Stimulated activated CD4-positive, alpha-beta T cell treated with anti-CD3 and anti-CD28 coated beads, Interleukin-2, amount 100 ng/mL, for 24 hours (primary cell): ENCODE data around the gene PTPN1.
A peak's percentile ranks its signal among the peaks of the same experiment; 100 is the strongest.
"Not testable (repeated sequence)": the region's sequence is repeated elsewhere in the genome, so short reads cannot be mapped to it uniquely, and the experiment has no call there.

Experiments used
- DNase-seq, 2 donors: peaks; one replicate each; pipeline ENCODE4 v3.0.0-alpha.2; 2020

PTPN1 gene

DNA sequence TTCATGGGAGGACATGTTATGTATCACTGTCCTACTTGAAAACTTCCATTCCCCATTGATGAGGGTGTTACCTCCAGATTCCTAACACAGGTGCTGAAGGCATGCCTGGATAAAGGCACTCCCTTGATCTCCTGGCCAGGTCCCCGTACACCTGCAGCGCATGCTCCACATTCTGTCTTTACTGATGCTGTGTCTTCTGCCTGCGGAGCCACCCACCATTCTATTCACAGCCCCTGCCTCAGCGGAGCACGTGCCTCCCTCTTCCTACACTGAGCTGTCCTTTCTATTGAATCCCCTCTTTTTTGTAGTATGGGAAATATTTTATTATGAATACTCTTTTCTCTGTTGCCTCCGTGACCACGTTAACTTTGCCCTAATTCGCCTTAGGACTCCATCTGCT, 25.0 kb downstream of the PTPN1 start:
- no peak for DNase-seq

DNA sequence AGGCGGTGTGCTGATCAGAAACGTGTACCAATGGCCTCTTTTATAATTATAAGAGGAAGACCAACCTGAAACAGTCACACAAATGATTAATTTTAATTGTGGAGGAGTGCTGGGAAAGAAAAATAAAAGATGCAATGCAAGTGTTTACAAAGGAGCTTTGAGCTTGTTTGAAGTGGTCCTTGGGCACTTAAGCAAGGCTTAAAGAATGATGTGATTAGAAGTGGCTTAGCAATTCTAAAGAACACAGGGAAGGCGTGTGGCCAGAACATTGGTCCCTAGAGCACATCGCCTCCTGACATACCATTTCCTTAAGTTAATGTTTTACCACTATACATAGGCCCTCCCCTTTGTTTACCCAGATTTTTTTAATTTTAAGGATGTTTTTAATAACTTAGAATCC, 26.1 kb downstream of the PTPN1 start:
- DNase-seq = no peak

DNA sequence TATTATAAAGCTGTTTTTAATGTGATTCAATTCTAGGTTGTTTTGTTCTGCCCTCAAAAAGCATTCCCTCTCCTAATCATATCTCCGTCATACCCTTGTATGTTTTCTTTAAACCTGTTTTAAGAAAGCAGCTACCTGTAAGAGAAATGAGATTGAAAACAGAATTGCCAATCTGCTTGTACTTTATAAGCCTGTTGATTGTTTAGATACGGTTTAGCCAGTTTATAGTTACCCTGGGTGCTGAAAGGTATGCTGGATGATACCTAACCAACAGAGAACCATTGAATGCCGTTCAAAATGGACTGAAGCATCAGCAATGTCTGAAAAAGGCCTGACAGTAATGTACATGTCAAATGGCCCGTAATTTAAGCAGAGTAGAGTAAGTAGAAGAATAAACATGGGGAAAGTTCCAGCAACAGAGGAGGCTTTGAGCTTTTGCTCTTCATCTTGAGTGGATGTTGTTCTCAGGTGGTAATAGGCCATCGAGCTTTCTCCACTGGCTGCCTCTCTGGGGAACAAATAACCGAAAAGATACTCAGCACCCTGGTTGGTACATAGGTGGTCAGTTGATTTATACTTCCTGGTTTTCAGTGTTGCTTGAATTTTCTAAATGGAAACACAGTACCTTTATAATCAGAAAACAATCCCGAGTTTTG, 27.5 kb downstream of the PTPN1 start:
- no peak for DNase-seq

DNA sequence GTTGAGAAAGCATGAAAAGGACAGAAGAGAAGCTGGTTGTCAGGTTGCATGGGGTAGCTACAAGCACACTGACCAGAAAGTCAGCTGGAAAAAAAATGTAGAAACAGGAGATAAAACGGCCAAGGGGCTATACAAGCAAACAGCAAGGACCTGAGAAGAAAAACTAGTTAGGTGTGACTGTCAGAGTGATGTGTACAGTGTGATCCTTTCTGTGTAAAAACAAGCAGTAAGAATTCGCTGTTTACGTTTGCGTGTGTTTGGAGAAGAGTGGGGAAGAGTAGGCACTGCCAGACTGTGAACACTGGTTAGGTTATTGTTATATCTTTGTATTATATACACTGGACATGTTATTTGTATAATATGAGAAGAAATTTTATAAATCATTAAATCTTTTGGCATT, 28.1 kb downstream of the PTPN1 start:
- DNase-seq = no peak

- DNase-seq = not testable (repeated sequence)
Observed at GRCh38 chr20:50539798-50540197, 29.6 kb downstream of the PTPN1 start.

DNA sequence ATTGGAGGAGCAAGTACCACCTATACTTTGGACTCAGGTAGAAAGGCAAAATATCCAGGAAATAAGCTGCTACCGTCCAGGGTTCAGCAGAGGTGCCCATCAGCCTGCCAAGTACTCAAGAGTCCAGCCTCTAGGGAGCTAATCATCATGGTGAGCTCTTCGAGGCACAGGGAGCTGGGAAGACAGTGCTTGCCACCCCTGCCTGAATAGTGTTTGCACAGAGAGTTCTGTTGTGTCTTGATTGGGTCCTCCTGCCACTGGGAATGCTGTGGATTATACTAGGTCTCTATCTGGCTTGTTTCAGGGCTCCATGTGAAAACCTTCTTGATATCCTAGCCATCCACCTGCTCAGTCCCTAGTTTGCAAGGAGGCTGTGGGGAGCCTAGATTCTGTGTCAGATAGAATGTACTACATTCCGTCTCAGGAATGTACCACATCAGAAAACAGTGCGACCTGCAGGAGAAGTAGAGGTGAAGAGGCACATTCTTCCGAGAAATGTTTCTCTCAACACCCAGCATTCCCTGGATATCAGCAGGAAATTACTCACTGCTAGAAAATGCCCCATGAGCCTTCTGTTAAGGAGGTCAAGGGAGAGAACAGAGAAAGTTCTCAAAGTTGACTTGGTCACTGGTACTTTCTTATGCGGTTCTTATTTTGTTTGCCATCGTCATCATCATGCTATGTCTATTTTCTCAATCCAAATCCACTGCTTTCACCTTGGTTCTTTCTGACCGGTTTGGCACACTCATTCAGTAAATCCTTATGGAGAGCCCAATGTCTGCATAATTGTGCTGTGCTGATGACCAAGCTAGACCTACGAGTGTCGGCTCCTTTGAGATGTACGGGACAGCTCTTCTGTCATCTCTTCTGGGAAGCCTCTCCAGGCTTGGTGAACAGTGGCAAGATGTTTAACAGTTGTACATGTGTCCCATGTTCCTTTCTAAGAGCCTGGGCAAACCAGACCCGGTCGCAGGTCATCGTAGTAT, 30.7 kb downstream of the PTPN1 start:
- DNase-seq = no peak

- no peak for DNase-seq
Observed at GRCh38 chr20:50541606-50542041, 31.4 kb downstream of the PTPN1 start.

- no peak for DNase-seq
Observed at GRCh38 chr20:50543326-50543725, 33.1 kb downstream of the PTPN1 start.

DNA sequence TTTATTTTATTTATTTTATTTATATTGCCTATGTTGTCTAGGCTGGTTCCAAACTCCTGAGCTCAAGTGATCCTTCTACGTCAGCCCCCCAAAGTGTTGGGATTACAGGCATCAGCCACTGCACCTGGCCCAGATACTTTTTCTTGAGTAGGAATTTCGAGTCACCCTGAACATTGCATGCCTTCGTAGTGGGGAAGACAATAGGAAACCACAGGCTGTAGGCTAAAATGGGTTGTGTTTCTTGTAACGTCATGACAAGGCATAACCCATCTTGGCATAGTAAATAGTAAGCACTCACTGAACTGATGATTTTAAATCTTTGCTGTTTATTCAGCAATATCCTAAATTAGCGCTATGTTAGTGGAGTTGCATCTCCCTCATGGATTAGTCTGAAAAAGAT, 34.9 kb downstream of the PTPN1 start:
- no peak for DNase-seq

GRCh38 chr20:50546729-50547314, 36.6 kb downstream of the PTPN1 start:
- DNase-seq = peak in 1 of 2 donors; percentile 35

GRCh38 chr20:50547964-50548363, 37.8 kb downstream of the PTPN1 start:
- no peak for DNase-seq

- no peak for DNase-seq
Observed at GRCh38 chr20:50548396-50548795, 38.2 kb downstream of the PTPN1 start.

- DNase-seq = no peak
Observed at GRCh38 chr20:50550531-50550930, 40.3 kb downstream of the PTPN1 start.

- DNase-seq = no peak
Observed at GRCh38 chr20:50551288-50551687, 41.1 kb downstream of the PTPN1 start.

DNA sequence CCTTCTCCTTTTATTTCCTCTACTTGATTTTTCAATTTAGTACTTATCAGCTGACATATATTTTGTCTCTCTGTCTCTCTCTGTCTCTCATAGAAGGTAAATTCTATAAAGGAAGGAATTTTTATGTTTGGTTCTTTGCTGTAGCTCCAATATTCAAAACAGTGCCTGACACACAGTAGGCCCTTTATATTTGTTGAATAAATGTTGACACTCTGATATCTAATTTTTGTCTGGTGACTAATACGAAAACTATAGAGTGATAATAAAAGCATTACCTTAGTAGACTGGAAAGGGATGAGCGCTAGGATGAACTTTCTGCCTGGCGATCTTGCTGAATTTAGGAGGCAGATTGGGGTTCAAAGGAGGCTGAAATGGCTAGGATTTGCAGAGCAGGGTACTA, 42.8 kb downstream of the PTPN1 start:
- DNase-seq = no peak

- DNase-seq = no peak
Observed at GRCh38 chr20:50554694-50555579, 44.8 kb downstream of the PTPN1 start.

- no peak for DNase-seq
Observed at GRCh38 chr20:50555662-50556061, 45.5 kb downstream of the PTPN1 start.

DNA sequence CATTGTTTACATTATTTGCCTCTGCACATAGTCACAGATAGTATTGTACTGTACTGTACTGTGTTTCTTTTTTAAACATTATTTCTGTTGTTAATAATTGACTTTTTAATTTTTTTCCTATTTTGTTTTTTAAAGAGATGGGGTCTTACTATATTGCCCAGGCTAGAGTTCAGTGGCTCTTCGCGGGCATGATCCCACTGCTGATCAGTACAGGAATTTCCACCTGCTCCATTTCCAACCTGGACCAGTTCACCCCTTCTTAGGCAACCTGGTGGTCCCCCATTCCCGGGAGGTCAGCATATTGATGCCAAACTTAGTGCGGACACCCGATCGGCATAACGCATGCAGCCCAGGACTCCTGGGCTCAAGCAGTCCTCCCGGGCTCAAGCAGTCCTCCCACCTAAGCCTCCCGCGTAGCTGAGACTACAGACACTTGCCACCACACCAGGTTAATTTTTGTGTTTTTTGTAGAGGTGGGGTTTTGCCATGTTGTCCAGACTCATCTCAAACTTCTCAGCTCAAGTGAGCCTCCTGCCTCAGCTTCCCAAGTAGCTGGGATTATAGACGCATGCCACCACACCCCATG, 47.5 kb downstream of the PTPN1 start:
- no peak for DNase-seq

DNA sequence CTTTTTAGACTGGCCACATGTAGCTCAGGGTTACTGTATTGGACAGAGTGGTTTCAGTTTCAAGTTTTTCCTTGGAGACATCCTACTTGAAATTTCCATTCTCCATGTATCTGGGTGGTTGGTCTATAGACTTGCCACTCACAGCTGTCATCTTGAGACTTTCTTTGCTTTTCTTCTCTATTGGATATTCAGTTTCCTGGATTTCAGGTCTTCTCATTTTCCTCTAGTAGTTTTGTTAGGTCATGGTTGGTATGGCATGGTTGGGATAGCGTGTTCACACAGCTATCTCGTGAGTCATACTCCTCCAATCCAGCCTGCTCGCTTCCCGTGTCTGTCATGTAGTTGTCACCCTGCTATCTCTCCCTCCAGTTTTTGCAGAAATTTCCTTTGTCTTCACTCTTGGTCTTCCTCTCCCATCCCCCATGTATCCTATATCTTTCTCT, 48.3 kb downstream of the PTPN1 start:
- DNase-seq = no peak

GRCh38 chr20:50559149-50559548, 49.0 kb downstream of the PTPN1 start:
- DNase-seq = no peak

DNA sequence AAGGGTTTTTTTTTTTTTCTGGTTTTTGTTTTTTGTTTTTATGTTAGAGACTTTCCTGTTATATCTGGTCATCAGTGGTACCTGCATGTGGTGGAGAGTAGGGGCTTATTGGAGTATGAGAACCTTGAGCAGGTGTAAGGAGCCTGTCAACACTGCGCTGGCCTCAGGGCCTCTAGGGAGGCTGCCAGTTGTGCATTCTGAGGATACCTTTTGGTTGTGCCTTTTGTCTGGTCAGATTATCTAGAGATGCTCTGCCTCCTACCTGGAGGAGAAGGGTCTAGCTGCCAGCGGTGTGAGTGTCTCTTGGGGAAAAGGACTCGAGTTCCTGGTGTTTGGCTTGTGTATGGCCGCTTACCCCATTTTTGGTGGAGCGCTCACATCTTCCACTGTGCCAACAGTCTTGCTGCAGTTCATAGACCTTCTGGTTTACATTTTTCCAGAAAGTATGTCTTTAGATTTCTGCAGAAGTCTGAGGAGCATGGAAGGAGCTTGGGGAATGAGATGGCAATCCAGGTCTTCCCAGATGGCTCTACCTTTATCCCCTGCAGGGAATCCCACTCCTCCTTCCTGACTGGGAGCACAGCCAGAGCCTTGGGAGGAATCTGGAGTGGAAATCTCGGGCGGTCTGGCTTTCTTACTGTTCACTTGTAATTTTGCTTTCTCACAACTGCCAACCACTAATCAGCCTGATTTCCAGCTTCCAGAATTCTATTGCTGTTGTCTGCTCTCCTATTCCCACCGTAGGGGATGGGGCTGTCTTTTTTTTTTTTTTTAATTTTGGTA, 49.9 kb downstream of the PTPN1 start:
- no peak for DNase-seq
